Aorta (tissue), 5 donors: ENCODE results near the gene CTAGE1. TPM values are rescaled to one million over a fixed set of nuclear protein-coding genes. Genes with fewer than 3 reads are reported as not detected.

Experiments
- ATAC-seq: fragments of 200-7000 bp; cut with Tn5 transposase; one replicate; pipeline ENCODE4 v1.9.1; 2022; ENCODE audit warnings: moderate library complexity; ENCODE audit not compliant: low FRiP score
- DNase-seq, 2 donors: peaks; one replicate each; pipeline ENCODE4 v3.0.0-alpha.2; 2020
- H3K27ac ChIP-seq, 2 donors: one replicate each; pipeline ENCODE4 v1.5.1; 2013; ENCODE audit warnings: low read length in 2 of 2, mild to moderate bottlenecking in 2 of 2, moderate library complexity in 2 of 2, control low read depth in 1 of 2, inconsistent platforms in 1 of 2, low read depth in 1 of 2
- H3K27me3 ChIP-seq, 2 donors: one replicate each; pipeline ENCODE4 v1.6.1; 2013; ENCODE audit warnings: control low read depth in 1 of 2, low read length in 1 of 2, mild to moderate bottlenecking in 1 of 2, moderate library complexity in 1 of 2; ENCODE audit not compliant: insufficient read depth in 2 of 2, control insufficient read depth in 1 of 2
- H3K36me3 ChIP-seq, 2 donors: one replicate each; pipeline ENCODE4 v1.6.1; 2013; ENCODE audit warnings: control low read depth in 1 of 2, low read length in 1 of 2, mild to moderate bottlenecking in 1 of 2; ENCODE audit not compliant: insufficient read depth in 2 of 2, control insufficient read depth in 1 of 2
- H3K4me1 ChIP-seq, 2 donors: one replicate each; pipeline ENCODE4 v1.6.1; 2013; ENCODE audit warnings: low read length in 2 of 2, control low read depth in 1 of 2, mild to moderate bottlenecking in 1 of 2, moderate library complexity in 1 of 2; ENCODE audit not compliant: insufficient read depth in 2 of 2, control insufficient read depth in 1 of 2
- H3K4me3 ChIP-seq, 2 donors: one replicate each; pipeline ENCODE4 v1.5.1; 2013; ENCODE audit warnings: low read length in 2 of 2, control low read depth in 1 of 2, mild to moderate bottlenecking in 1 of 2
- H3K9me3 ChIP-seq: one replicate; pipeline ENCODE4 v1.6.1; 2013; ENCODE audit warnings: mild to moderate bottlenecking, low read length; ENCODE audit not compliant: control insufficient read depth
- WGBS, 2 donors: extraction: QIAGEN DNeasy Blood & Tissue Kit; methylation state at CpG; one replicate each; pipeline ENCODE4 v1.1.7; 2013; 5-methylcytosine and 5-hydroxymethylcytosine counted together
- intact Hi-C, 2 donors: fragments of 100-400 bp; cut with DNase I; formaldehyde crosslinking; loops; one replicate each; pipeline versions ENCODE4 v1.14.2 to v1.15.0; 2022
- polyA plus RNA-seq, 2 donors: library from polyadenylated mRNA; stranded (reverse); fragments of 200-250 nt; gene quantifications; one replicate each; pipeline ENCODE4 v1.2.3, GENCODE V29; 2013
- total RNA-seq, 2 donors: library from RNA; stranded (reverse); fragmentation: NEBNext Ultra II Directional; extraction: Animal tissue kit (Norgen Biotek cat#: 25700); gene quantifications; one replicate each; pipeline ENCODE4 v1.2.1, GENCODE V29; 2021
- donor health status: healthy with polysubstance abuse.
- donor health status: Bipolar disorder and iron deficiency.
- donor health status: DM: no; HTN: no; CAD: no.
- donor health status: DM: no; HTN: no; CAD: no.
- donor health status: DM: yes; HTN: yes; CAD: no.

CTAGE1 gene
- total and polyA plus RNA-seq, 4 donors: not detected

GRCh38 chr18:22446911-22447310 is 29.2 kb upstream of the CTAGE1 start:
- no peak for ATAC-seq

GRCh38 chr18:22446325-22446724 is 28.6 kb upstream of the CTAGE1 start:
- Histone ChIP-seq H3K27me3 (no peaks in the 10 kb centered on the region), H3K4me1 (no peaks in the 10 kb centered on the region), H3K36me3 (no peaks in the 10 kb centered on the region), H3K9me3 (no peaks in the 10 kb centered on the region), H3K4me3 (no peak overlapping the region), H3K27ac (no peak overlapping the region)
- DNase-seq (no peak), ATAC-seq (no peak)
- intact Hi-C loops: no loop called here
- WGBS, 2 donors: 93 to 94% methylated on average over 6 of the region's 6 CpGs

More at GRCh38 chr18:22446911-22447310, 29.2 kb upstream of the CTAGE1 start:
- H3K4me3 ChIP-seq: no peak overlapping the region
- no peaks in the 10 kb centered on the region for H3K36me3 ChIP-seq
- no peaks in the 10 kb centered on the region for H3K4me1 ChIP-seq
- DNase-seq: no peak
- no peaks in the 10 kb centered on the region for H3K9me3 ChIP-seq
- WGBS, 2 donors: 92 to 98% methylated on average over 4 of the region's 4 CpGs
- H3K27ac ChIP-seq: no peak overlapping the region
- intact Hi-C loops: no loop called here
- H3K27me3 ChIP-seq: no peaks in the 10 kb centered on the region

- H3K4me1 ChIP-seq: no peaks in the 10 kb centered on the region
- no peak for DNase-seq
- intact Hi-C loops: no loop called here
- H3K27me3 ChIP-seq: no peaks in the 10 kb centered on the region
- no peak for ATAC-seq
- H3K27ac ChIP-seq: no peak overlapping the region
- no peaks in the 10 kb centered on the region for H3K9me3 ChIP-seq
- H3K36me3 ChIP-seq: no peaks in the 10 kb centered on the region
- H3K4me3 ChIP-seq: no peak overlapping the region
These were observed 23.9 kb upstream of the CTAGE1 start for GRCh38 chr18:22441638-22442037.

- Histone ChIP-seq H3K36me3 (no peaks in the 10 kb centered on the region), H3K4me1 (no peaks in the 10 kb centered on the region), H3K27me3 (no peaks in the 10 kb centered on the region), H3K27ac (no peak overlapping the region), H3K4me3 (no peak overlapping the region), H3K9me3 (no peaks in the 10 kb centered on the region)
- ATAC-seq: no peak
- intact Hi-C loops: no loop called here
- DNase-seq: no peak
These were observed 21.7 kb upstream of the CTAGE1 start for GRCh38 chr18:22439447-22439846.

- Histone ChIP-seq H3K4me1 (peaks cover 2 to 3% of the 10 kb centered on the region in 2 donors), H3K9me3 (no peaks in the 10 kb centered on the region), H3K27ac (no peak overlapping the region), H3K27me3 (no peaks in the 10 kb centered on the region), H3K36me3 (no peaks in the 10 kb centered on the region), H3K4me3 (no peak overlapping the region)
- intact Hi-C loops: no loop called here
- DNase-seq: no peak
- WGBS, 2 donors: 94 to 95% methylated on average over 4 of the region's 4 CpGs
- no peak for ATAC-seq
These were observed 18.4 kb upstream of the CTAGE1 start for GRCh38 chr18:22436136-22436535.

GRCh38 chr18:22434973-22435608 is 17.4 kb upstream of the CTAGE1 start:
- DNase-seq (no peak), ATAC-seq (no peak)
- Histone ChIP-seq H3K27me3 (no peaks in the 10 kb centered on the region), H3K27ac (no peak overlapping the region), H3K36me3 (no peaks in the 10 kb centered on the region), H3K4me3 (no peak overlapping the region), H3K4me1 (peaks cover 2 to 3% of the 10 kb centered on the region in 2 donors), H3K9me3 (no peaks in the 10 kb centered on the region)
- intact Hi-C loops: no loop called here
- 79 to 80% methylated on average over 5 of the region's 5 CpGs for WGBS, 2 donors

GRCh38 chr18:22433956-22434355 is 16.2 kb upstream of the CTAGE1 start:
- H3K4me3 ChIP-seq: no peak overlapping the region
- no peaks in the 10 kb centered on the region for H3K36me3 ChIP-seq
- intact Hi-C loops: loop anchor here in 1 of 2 donors (2.0 kb wide), 1 partner anchor 33 kb away; no protein-coding TSS in a partner anchor
- H3K9me3 ChIP-seq: no peaks in the 10 kb centered on the region
- H3K4me1 ChIP-seq: peaks cover 2 to 3% of the 10 kb centered on the region in 2 donors
- H3K27ac ChIP-seq: peak overlapping the region in 1 of 2 donors; percentile 7
- WGBS, 2 donors: 75 to 79% methylated on average over 7 of the region's 7 CpGs
- no peaks in the 10 kb centered on the region for H3K27me3 ChIP-seq
- no peak for ATAC-seq
- DNase-seq: no peak

- no peaks in the 10 kb centered on the region for H3K36me3 ChIP-seq
- DNase-seq (peak; percentile 90), ATAC-seq (peak; percentile 89)
- no peaks in the 10 kb centered on the region for H3K9me3 ChIP-seq
- intact Hi-C loops: loop anchor here in 1 of 2 donors (2.0 kb wide), 1 partner anchor 34 kb away; no protein-coding TSS in a partner anchor
- no peaks in the 10 kb centered on the region for H3K27me3 ChIP-seq
- peak overlapping the region; percentile 69 to 78 for H3K27ac ChIP-seq
- peak overlapping the region; percentile 31 to 37 for H3K4me3 ChIP-seq
- WGBS, 2 donors: 2 to 6% methylated on average over 13 of the region's 13 CpGs
- H3K4me1 ChIP-seq: peaks cover 2 to 6% of the 10 kb centered on the region in 2 donors
These were observed 15.0 kb upstream of the CTAGE1 start for GRCh38 chr18:22432657-22433137.

GRCh38 chr18:22429564-22429963 is 11.8 kb upstream of the CTAGE1 start:
- no peaks in the 10 kb centered on the region for H3K36me3 ChIP-seq
- H3K4me3 ChIP-seq: no peak overlapping the region
- ATAC-seq: no peak
- peaks cover 2 to 9% of the 10 kb centered on the region in 2 donors for H3K4me1 ChIP-seq
- no peaks in the 10 kb centered on the region for H3K27me3 ChIP-seq
- DNase-seq: no peak
- intact Hi-C loops: no loop called here
- 93 to 95% methylated on average over 3 of the region's 3 CpGs for WGBS, 2 donors
- H3K27ac ChIP-seq: no peak overlapping the region
- H3K9me3 ChIP-seq: no peaks in the 10 kb centered on the region
